Measurements from ENCODE around the gene MCM6. TPM values are rescaled to one million over a fixed set of nuclear protein-coding genes. Genes with fewer than 3 reads are reported as not detected.

MCM6 gene
- total RNA-seq, 1 experiment from 2014 or later, result 44.1 TPM

DNA sequence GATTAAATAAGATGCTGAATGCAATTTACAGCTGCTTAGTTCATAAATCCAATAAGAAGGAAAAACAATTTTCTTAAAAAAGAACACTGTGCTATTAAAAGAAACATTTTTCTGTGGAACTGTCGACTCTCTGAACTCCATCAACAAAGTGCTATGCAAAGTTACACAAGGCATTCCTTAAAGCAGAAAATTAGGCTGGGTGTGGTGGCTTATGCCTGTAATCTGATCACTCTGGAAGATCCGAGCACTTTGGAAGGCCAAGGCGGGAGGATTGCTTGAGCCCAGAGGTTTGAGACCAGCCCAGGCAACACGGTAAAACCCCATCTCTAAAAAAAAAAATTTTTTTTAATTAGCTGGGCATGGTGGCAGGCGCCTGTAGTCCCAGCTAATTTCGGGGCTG is 13.0 kb downstream of the MCM6 start:
- H3K36me3 Mint-ChIP-seq (ENCODE audit: insufficient read depth, unreplicated experiment), result peaks cover 12% of the 10 kb centered on the region
- H3K27ac Mint-ChIP-seq (ENCODE audit: unreplicated experiment), result no peak overlapping the region
- no peaks in the 10 kb centered on the region for H3K9me3 Mint-ChIP-seq (ENCODE audit: low read depth, unreplicated experiment)
- TF ChIP-seq CTCF (IDR thresholded peaks at IDR 0.05; ENCODE audit: unreplicated experiment), result no peak
- H3K4me1 Mint-ChIP-seq (ENCODE audit: low read depth, unreplicated experiment), result no peaks in the 10 kb centered on the region
- no peak overlapping the region for H3K4me3 Mint-ChIP-seq (ENCODE audit: low read depth, unreplicated experiment)
- CTCF ChIA-PET, result no interaction called here
- DNase-seq, result no peak
- intact Hi-C loops (cut with micrococcal nuclease; ENCODE audit: unreplicated experiment), result no loop called here
- no peaks in the 10 kb centered on the region for H3K27me3 Mint-ChIP-seq (ENCODE audit: unreplicated experiment)
- no TSS peak for BruUV-seq (replicated peaks)

- H3K4me1 Mint-ChIP-seq (ENCODE audit: low read depth, unreplicated experiment), result no peaks in the 10 kb centered on the region
- no peak overlapping the region for H3K27ac Mint-ChIP-seq (ENCODE audit: unreplicated experiment)
- peaks cover 11% of the 10 kb centered on the region for H3K36me3 Mint-ChIP-seq (ENCODE audit: insufficient read depth, unreplicated experiment)
Measured at GRCh38 chr2:135862718-135863117, 13.5 kb downstream of the MCM6 start.

GRCh38 chr2:135853401-135853800 is 22.8 kb downstream of the MCM6 start:
- BruUV-seq (replicated peaks), result no TSS peak
- Mint-ChIP-seq H3K9me3 (ENCODE audit: low read depth, unreplicated experiment) (no peaks in the 10 kb centered on the region), H3K27ac (ENCODE audit: unreplicated experiment) (no peak overlapping the region), H3K4me3 (ENCODE audit: low read depth, unreplicated experiment) (no peak overlapping the region), H3K4me1 (ENCODE audit: low read depth, unreplicated experiment) (no peaks in the 10 kb centered on the region), H3K36me3 (ENCODE audit: insufficient read depth, unreplicated experiment) (peaks cover 13% of the 10 kb centered on the region), H3K27me3 (ENCODE audit: unreplicated experiment) (no peaks in the 10 kb centered on the region)
- no peak for DNase-seq
- intact Hi-C loops (cut with micrococcal nuclease; ENCODE audit: unreplicated experiment), result no loop called here
- CTCF ChIA-PET, result no interaction called here
- no peak for TF ChIP-seq CTCF (IDR thresholded peaks at IDR 0.05; ENCODE audit: unreplicated experiment)

More at GRCh38 chr2:135862718-135863117, 13.5 kb downstream of the MCM6 start:
- DNase-seq, result no peak
- CTCF ChIA-PET, result no interaction called here
- no peak overlapping the region for H3K4me3 Mint-ChIP-seq (ENCODE audit: low read depth, unreplicated experiment)
- BruUV-seq (replicated peaks), result no TSS peak
- no peak for TF ChIP-seq CTCF (IDR thresholded peaks at IDR 0.05; ENCODE audit: unreplicated experiment)
- H3K27me3 Mint-ChIP-seq (ENCODE audit: unreplicated experiment), result no peaks in the 10 kb centered on the region
- intact Hi-C loops (cut with micrococcal nuclease; ENCODE audit: unreplicated experiment), result no loop called here
- no peaks in the 10 kb centered on the region for H3K9me3 Mint-ChIP-seq (ENCODE audit: low read depth, unreplicated experiment)

DNA sequence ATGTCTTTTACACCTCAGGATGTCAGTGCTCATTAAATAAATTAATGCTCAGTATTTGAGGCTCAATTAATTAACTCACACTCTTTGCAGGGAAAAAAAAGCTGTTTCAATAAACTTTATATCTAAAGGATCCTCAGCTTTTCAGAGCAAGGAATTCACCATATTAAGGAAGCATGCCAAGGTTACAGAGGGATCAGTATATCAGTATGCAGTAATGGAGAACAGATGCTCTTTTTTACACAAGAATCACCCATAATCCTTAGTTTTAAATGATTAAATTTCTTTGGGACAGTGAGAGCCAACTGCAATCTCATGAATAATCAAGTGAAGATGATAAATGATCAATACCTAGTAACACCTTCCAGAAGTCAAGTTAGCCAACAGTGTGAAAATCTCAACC is 24.4 kb downstream of the MCM6 start:
- Mint-ChIP-seq H3K36me3 (ENCODE audit: insufficient read depth, unreplicated experiment) (peaks cover 13% of the 10 kb centered on the region), H3K4me1 (ENCODE audit: low read depth, unreplicated experiment) (no peaks in the 10 kb centered on the region), H3K27ac (ENCODE audit: unreplicated experiment) (no peak overlapping the region), H3K27me3 (ENCODE audit: unreplicated experiment) (no peaks in the 10 kb centered on the region), H3K9me3 (ENCODE audit: low read depth, unreplicated experiment) (no peaks in the 10 kb centered on the region), H3K4me3 (ENCODE audit: low read depth, unreplicated experiment) (no peak overlapping the region)
- intact Hi-C loops (cut with micrococcal nuclease; ENCODE audit: unreplicated experiment), result no loop called here
- CTCF ChIA-PET, result no interaction called here
- no peak for TF ChIP-seq CTCF (IDR thresholded peaks at IDR 0.05; ENCODE audit: unreplicated experiment)
- no peak for DNase-seq
- BruUV-seq (replicated peaks), result no TSS peak
